CD4-positive, alpha-beta T cell treated with Interleukin-4 for 4 hours (primary cell): Measurements from ENCODE around the gene NEK9.
"Not testable (repeated sequence)": the region's sequence is repeated elsewhere in the genome, so short reads cannot be mapped to it uniquely, and the experiment has no call there.

Experiments used
- DNase-seq: peaks from one replicate; pipeline ENCODE4 v3.0.0-alpha.2; 2020

The NEK9 gene

GRCh38 chr14:75126679-75127473 is at the start of gene NEK9:
NEK9 (minus strand) TSS chr14:75127048; CDS start chr14:75126921, 127 bp downstream.
- DNase-seq = peak; percentile 87

- DNase-seq = peak; percentile 88
Observed at GRCh38 chr14:75176142-75176820, 49.4 kb upstream of the NEK9 start, which contains the start of gene TMED10. TMED10 (minus strand) TSS chr14:75176612; CDS start chr14:75176579, 33 bp downstream.

- DNase-seq = no peak
Observed at GRCh38 chr14:75175677-75176141, 48.9 kb upstream of the NEK9 start.

GRCh38 chr14:75174066-75174465 is 47.2 kb upstream of the NEK9 start:
- DNase-seq = no peak

GRCh38 chr14:75170772-75171171 is 43.9 kb upstream of the NEK9 start:
- no peak for DNase-seq

GRCh38 chr14:75168586-75169335 is 41.9 kb upstream of the NEK9 start:
- DNase-seq = no peak

- DNase-seq = no peak
Observed at GRCh38 chr14:75167325-75167724, 40.5 kb upstream of the NEK9 start.

GRCh38 chr14:75165586-75166391 is 38.9 kb upstream of the NEK9 start:
- DNase-seq = no peak

GRCh38 chr14:75164809-75165208 is 38.0 kb upstream of the NEK9 start:
- DNase-seq = no peak

GRCh38 chr14:75163677-75164076 is 36.8 kb upstream of the NEK9 start:
- no peak for DNase-seq

- DNase-seq = no peak
Observed at GRCh38 chr14:75162631-75163030, 35.8 kb upstream of the NEK9 start.

GRCh38 chr14:75158843-75159614 is 32.2 kb upstream of the NEK9 start:
- DNase-seq = no peak

GRCh38 chr14:75156901-75157300 is 30.1 kb upstream of the NEK9 start:
- DNase-seq = peak; percentile 63

- DNase-seq = no peak
Observed at GRCh38 chr14:75156111-75156510, 29.3 kb upstream of the NEK9 start.

- peak; percentile 27 for DNase-seq
Observed at GRCh38 chr14:75155169-75155568, 28.3 kb upstream of the NEK9 start.

- DNase-seq = no peak
Observed at GRCh38 chr14:75153295-75153694, 26.4 kb upstream of the NEK9 start.

GRCh38 chr14:75151851-75152250 is 25.0 kb upstream of the NEK9 start:
- no peak for DNase-seq

GRCh38 chr14:75150637-75151036 is 23.8 kb upstream of the NEK9 start:
- DNase-seq = not testable (repeated sequence)

GRCh38 chr14:75150150-75150549 is 23.3 kb upstream of the NEK9 start:
- DNase-seq = no peak

GRCh38 chr14:75147423-75148071 is 20.7 kb upstream of the NEK9 start:
- DNase-seq = no peak

- no peak for DNase-seq
Observed at GRCh38 chr14:75144944-75145343, 18.1 kb upstream of the NEK9 start.
